Heart left ventricle (tissue), 16 donors: Measurements from ENCODE around the gene TAS2R14. TPM values are rescaled to one million over a fixed set of nuclear protein-coding genes. Genes with fewer than 3 reads are reported as not detected.

Experiments
- ATAC-seq, 4 donors: fragments of 200-7000 bp; cut with Tn5 transposase; one replicate each; pipeline ENCODE4 v1.9.1; 2020 to 2022; ENCODE audit warnings: moderate library complexity in 4 of 4, mild to moderate bottlenecking in 3 of 4, moderate number of reproducible peaks in 1 of 4
- DNase-seq, 5 donors: peaks; one replicate each; pipeline ENCODE4 v3.0.0-alpha.2; 2020
- H3K27ac ChIP-seq, 12 donors: fragments of 200-600 bp; sonication (generic) in 4 of 12; one replicate each; pipeline versions ENCODE4 v1.5.0 to v1.8.0; 2016 to 2022; ENCODE audit warnings: mild to moderate bottlenecking in 2 of 12
- H3K27me3 ChIP-seq, 9 donors: fragments of 200-600 bp; sonication (generic) in 2 of 9; one replicate each; pipeline versions ENCODE4 v1.5.1 to v1.8.0; 2016 to 2022; ENCODE audit warnings: mild to moderate bottlenecking in 3 of 9
- H3K36me3 ChIP-seq, 9 donors: fragments of 200-600 bp; sonication (generic) in 2 of 9; one replicate each; pipeline versions ENCODE4 v1.5.0 to v1.8.0; 2018 to 2022; ENCODE audit warnings: mild to moderate bottlenecking in 2 of 9
- H3K4me1 ChIP-seq, 12 donors: fragments of 200-600 bp; sonication (generic) in 4 of 12; one replicate each; pipeline versions ENCODE4 v1.5.0 to v1.8.0; 2016 to 2022; ENCODE audit warnings: mild to moderate bottlenecking in 3 of 12
- H3K4me3 ChIP-seq, 12 donors: fragments of 200-600 bp; sonication (generic) in 4 of 12; one replicate each; pipeline versions ENCODE4 v1.5.0 to v1.8.0; 2017 to 2022; ENCODE audit warnings: mild to moderate bottlenecking in 9 of 12, moderate library complexity in 4 of 12
- H3K9me3 ChIP-seq, 12 donors: fragments of 200-600 bp; sonication (generic) in 4 of 12; one replicate each; pipeline versions ENCODE4 v1.5.0 to v1.8.0; 2016 to 2022; ENCODE audit warnings: mild to moderate bottlenecking in 1 of 12
- CTCF ChIP-seq, 12 donors: fragments of 200-600 bp; sonication (generic) in 4 of 12; IDR thresholded peaks; one replicate each; pipeline versions ENCODE4 v1.5.0 to v1.8.0; 2018 to 2022; ENCODE audit warnings: antibody characterized with exemption in 12 of 12, mild to moderate bottlenecking in 5 of 12
- POLR2A ChIP-seq, 2 donors: fragments of 450-650 bp; IDR thresholded peaks; one replicate each; pipeline ENCODE4 v1.6.1; 2017; ENCODE audit warnings: antibody characterized with exemption in 2 of 2, mild to moderate bottlenecking in 2 of 2, moderate library complexity in 2 of 2
- WGBS, 4 donors: extraction: QIAGEN DNeasy Blood & Tissue Kit in 2 of 4; methylation state at CpG; one replicate each; pipeline versions ENCODE4 v1.1.5 to v1.1.7; 2013 to 2018; 5-methylcytosine and 5-hydroxymethylcytosine counted together
- intact Hi-C, 10 donors: fragments of 100-400 bp; cut with DNase I; formaldehyde crosslinking; loops; one replicate each; pipeline versions ENCODE4 v1.11.1 to v1.14.2; 2022
- polyA plus RNA-seq, 2 donors: library from polyadenylated mRNA; stranded (reverse); fragments of 200-250 nt; gene quantifications; one replicate each; pipeline ENCODE4 v1.2.3, GENCODE V29; 2013
- total RNA-seq, 9 donors: library from RNA; depleted of rRNA in 2 of 9; stranded (reverse); fragments of >200 nt in 2 of 9; fragmentation: NEBNext Ultra II Directional in 3 of 9; extraction: Animal tissue kit (Norgen Biotek cat#: 25700) in 3 of 9; gene quantifications; one replicate each; pipeline versions ENCODE4 v1.1.0 to v1.2.4, GENCODE V29; 2016 to 2023
- donor health status: ischemic (EF 13 %, LVEDD 7.1; RV severe dilation, severe dysfunction).
- donor health status: healthy with polysubstance abuse.
- donor health status: DM: no; HTN: yes; CAD: no.
- donor health status: DM: no; HTN: no; CAD: no.
- donor health status: ischemic (EF 25% LVEDD 6.9; RV normal size, moderate dysfunction).
- donor health status: ischemic (EF 25% LVEDD 5.7; RV mildly dilated, moderate dysfunction).
- donor health status: healthy.
- donor health status: DM: yes; HTN: yes; CAD: no.
- donor health status: ischemic (EF 35%, LVEDD 5.7; RV mildly dilated, moderate dysfunction).
- donor health status: nonischemic (EF 11% LVEDD 7.7; RV severe dilation, severe dysfunction).
- donor health status: DM: yes; HTN: yes; CAD: no.
- donor health status: PGD.
- donor health status: ischemic (EF 29% LVEDD 5.4; RV normal size, mild dysfunction).
- donor health status: nonischemic (EF 23%, LVEDD 6.1; RV moderate dilation, normal function).

Gene TAS2R14
- total and polyA plus RNA-seq, 11 donors = 0.29 to 1.2 (median 0.70) TPM

- no peak for DNase-seq
- H3K36me3 ChIP-seq = no peaks in the 10 kb centered on the region
- TF ChIP-seq CTCF (IDR thresholded peaks at IDR 0.05) (no peak), POLR2A (IDR thresholded peaks at IDR 0.05) (no peak)
- peaks cover 0 to 26% (median 0%) of the 10 kb centered on the region in 12 donors for H3K9me3 ChIP-seq
- peaks cover 0 to 6% (median 0%) of the 10 kb centered on the region in 12 donors for H3K4me1 ChIP-seq
- intact Hi-C loops = loop anchor here in 3 of 10 donors (5.0 to 10.0 kb wide), 4 partner anchors 215 to 245 kb away; partner anchors contain the start of gene SMIM10L1 (in 1 of the 3)
- WGBS, 4 donors = 63 to 75% (median 68%) methylated on average over 4 of the region's 4 CpGs
- no peaks in the 10 kb centered on the region for H3K27me3 ChIP-seq
- no peak overlapping the region for H3K27ac ChIP-seq
- H3K4me3 ChIP-seq = no peak overlapping the region
- ATAC-seq = no peak
These were observed 21.1 kb upstream of the TAS2R14 start for GRCh38 chr12:10960211-10960610.

- peaks cover 0 to 30% (median 0%) of the 10 kb centered on the region in 12 donors for H3K9me3 ChIP-seq
- peak in 3 of 4 donors; percentile 41 to 69 (median 47) for ATAC-seq
These were observed 20.7 kb upstream of the TAS2R14 start for GRCh38 chr12:10959804-10960203.

GRCh38 chr12:10957741-10958140 is 18.7 kb upstream of the TAS2R14 start:
- Histone ChIP-seq H3K27ac (no peak overlapping the region), H3K27me3 (no peaks in the 10 kb centered on the region), H3K9me3 (peaks cover 0 to 33% (median 0%) of the 10 kb centered on the region in 12 donors), H3K36me3 (no peaks in the 10 kb centered on the region), H3K4me1 (peaks cover 0 to 6% (median 0%) of the 10 kb centered on the region in 12 donors), H3K4me3 (no peak overlapping the region)
- DNase-seq = no peak
- TF ChIP-seq POLR2A (IDR thresholded peaks at IDR 0.05) (no peak), CTCF (IDR thresholded peaks at IDR 0.05) (no peak)
- no peak for ATAC-seq
- intact Hi-C loops = loop anchor here in 1 of 10 donors (10.0 kb wide), 1 partner anchor 237 kb away; no protein-coding TSS in a partner anchor

More at GRCh38 chr12:10959804-10960203, 20.7 kb upstream of the TAS2R14 start:
- intact Hi-C loops = loop anchor here in 4 of 10 donors (5.0 to 10.0 kb wide), 4 partner anchors 215 to 245 kb away; partner anchors contain the start of gene SMIM10L1 (in 1 of the 4)
- H3K36me3 ChIP-seq = no peaks in the 10 kb centered on the region
- no peak overlapping the region for H3K4me3 ChIP-seq
- no peaks in the 10 kb centered on the region for H3K27me3 ChIP-seq
- no peak overlapping the region for H3K27ac ChIP-seq
- no peak for TF ChIP-seq POLR2A (IDR thresholded peaks at IDR 0.05)
- peak in 5 of 12 donors; percentile 10 to 25 (median 21) for TF ChIP-seq CTCF (IDR thresholded peaks at IDR 0.05)
- no peak for DNase-seq
- peaks cover 0 to 6% (median 0%) of the 10 kb centered on the region in 12 donors for H3K4me1 ChIP-seq
- 79 to 94% (median 87%) methylated on average over 2 of the region's 2 CpGs for WGBS, 4 donors

- no peaks in the 10 kb centered on the region for H3K36me3 ChIP-seq
- H3K9me3 ChIP-seq = peaks cover 0 to 33% (median 0%) of the 10 kb centered on the region in 12 donors
- TF ChIP-seq POLR2A (IDR thresholded peaks at IDR 0.05) = no peak
- TF ChIP-seq CTCF (IDR thresholded peaks at IDR 0.05) = no peak
- intact Hi-C loops = loop anchor here in 1 of 10 donors (10.0 kb wide), 1 partner anchor 239 kb away; no protein-coding TSS in a partner anchor
- ATAC-seq (no peak), DNase-seq (no peak)
- H3K27me3 ChIP-seq = no peaks in the 10 kb centered on the region
- peaks cover 0 to 11% (median 0%) of the 10 kb centered on the region in 12 donors for H3K4me1 ChIP-seq
- no peak overlapping the region for H3K27ac ChIP-seq
- H3K4me3 ChIP-seq = no peak overlapping the region
These were observed 17.0 kb upstream of the TAS2R14 start for GRCh38 chr12:10956085-10956484.
